Measurements from ENCODE around the gene ARID5A.

Gene ARID5A

DNA sequence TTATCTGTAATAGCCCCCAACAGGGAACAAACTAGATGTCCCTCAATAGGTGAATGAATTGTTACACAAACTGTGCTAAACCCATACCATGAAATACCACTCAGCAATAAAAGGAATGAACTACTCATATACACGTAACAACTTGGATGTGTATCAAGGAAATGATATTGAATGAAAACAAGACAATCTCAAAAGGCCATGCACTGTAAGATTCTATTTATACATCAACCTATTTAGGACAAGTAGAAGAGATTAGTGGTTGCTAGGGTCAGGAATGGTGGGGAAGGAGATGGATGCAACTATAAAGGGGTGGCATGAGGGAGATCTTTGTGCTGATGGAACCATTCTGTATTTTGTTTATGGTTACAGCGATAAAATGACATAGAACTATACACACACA is 54.5 kb downstream of the ARID5A start:
- POLR2A ChIA-PET, result no interaction called here
- H3K4me3 ChIP-seq (ENCODE audit: low read depth, low read length), result no peak overlapping the region
- CTCF ChIA-PET, result no interaction called here
- no peak for DNase-seq (ENCODE audit: low read depth, low spot score)
- TF ChIP-seq, protein P1, sequence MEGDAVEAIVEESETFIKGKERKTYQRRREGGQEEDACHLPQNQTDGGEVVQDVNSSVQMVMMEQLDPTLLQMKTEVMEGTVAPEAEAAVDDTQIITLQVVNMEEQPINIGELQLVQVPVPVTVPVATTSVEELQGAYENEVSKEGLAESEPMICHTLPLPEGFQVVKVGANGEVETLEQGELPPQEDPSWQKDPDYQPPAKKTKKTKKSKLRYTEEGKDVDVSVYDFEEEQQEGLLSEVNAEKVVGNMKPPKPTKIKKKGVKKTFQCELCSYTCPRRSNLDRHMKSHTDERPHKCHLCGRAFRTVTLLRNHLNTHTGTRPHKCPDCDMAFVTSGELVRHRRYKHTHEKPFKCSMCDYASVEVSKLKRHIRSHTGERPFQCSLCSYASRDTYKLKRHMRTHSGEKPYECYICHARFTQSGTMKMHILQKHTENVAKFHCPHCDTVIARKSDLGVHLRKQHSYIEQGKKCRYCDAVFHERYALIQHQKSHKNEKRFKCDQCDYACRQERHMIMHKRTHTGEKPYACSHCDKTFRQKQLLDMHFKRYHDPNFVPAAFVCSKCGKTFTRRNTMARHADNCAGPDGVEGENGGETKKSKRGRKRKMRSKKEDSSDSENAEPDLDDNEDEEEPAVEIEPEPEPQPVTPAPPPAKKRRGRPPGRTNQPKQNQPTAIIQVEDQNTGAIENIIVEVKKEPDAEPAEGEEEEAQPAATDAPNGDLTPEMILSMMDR (IDR thresholded peaks at IDR 0.05; ENCODE audit: insufficient read depth, low read length, missing control alignments), result no peak

DNA sequence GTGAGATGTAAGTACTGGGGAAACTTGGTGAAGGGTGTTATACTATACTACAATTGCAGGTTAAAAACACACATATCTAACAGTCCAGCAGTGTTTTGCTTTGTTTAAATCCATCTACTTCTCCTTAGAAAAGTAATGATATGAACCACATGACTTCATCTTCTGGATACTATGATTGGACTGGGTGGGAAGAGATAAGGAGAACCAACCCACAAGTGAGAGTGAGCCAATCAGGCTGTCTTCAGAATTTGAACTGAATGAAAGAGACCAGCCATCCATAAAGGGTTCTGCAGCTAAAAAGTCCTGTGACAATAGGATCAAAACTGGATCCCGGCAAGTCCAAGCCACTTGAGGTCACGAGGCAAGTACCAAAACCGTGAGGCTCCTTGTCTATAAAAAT is 54.9 kb downstream of the ARID5A start:
- no peak for DNase-seq (ENCODE audit: low read depth, low spot score)
- POLR2A ChIA-PET, result no interaction called here
- CTCF ChIA-PET, result no interaction called here
- TF ChIP-seq, protein P1 (IDR thresholded peaks at IDR 0.05; ENCODE audit: insufficient read depth, low read length, missing control alignments), result no peak
- H3K4me3 ChIP-seq (ENCODE audit: low read depth, low read length), result no peak overlapping the region

- CTCF ChIA-PET, result interaction anchor here (1.1 to 1.8 kb wide), 4 partner anchors 12 to 187 kb away, joined by 3 to 8 read pairs (median 5); no protein-coding TSS in a partner anchor
- POLR2A ChIA-PET, result no interaction called here
- no peak for DNase-seq (ENCODE audit: low read depth, low spot score)
- H3K4me3 ChIP-seq (ENCODE audit: low read depth, low read length), result no peak overlapping the region
- TF ChIP-seq, protein P1 (IDR thresholded peaks at IDR 0.05; ENCODE audit: insufficient read depth, low read length, missing control alignments), result no peak
Measured at GRCh38 chr2:96594282-96594681, 57.7 kb downstream of the ARID5A start.

- TF ChIP-seq, protein P1 (IDR thresholded peaks at IDR 0.05; ENCODE audit: insufficient read depth, low read length, missing control alignments), result no peak
- no peak for DNase-seq (ENCODE audit: low read depth, low spot score)
- H3K4me3 ChIP-seq (ENCODE audit: low read depth, low read length), result no peak overlapping the region
- ChIA-PET CTCF (interaction anchor here (0.7 to 1.8 kb wide), 4 partner anchors 12 to 40 kb away, joined by 3 to 8 read pairs (median 5); no protein-coding TSS in a partner anchor), POLR2A (no interaction called here)
Measured at GRCh38 chr2:96594691-96595152, 58.2 kb downstream of the ARID5A start.

- TF ChIP-seq, protein P1 (IDR thresholded peaks at IDR 0.05; ENCODE audit: insufficient read depth, low read length, missing control alignments), result no peak
- ChIA-PET POLR2A (no interaction called here), CTCF (interaction anchor here (1.5 kb wide), 1 partner anchor 15 kb away, joined by 3 read pairs; no protein-coding TSS in a partner anchor)
- DNase-seq (ENCODE audit: low read depth, low spot score), result no peak
- no peak overlapping the region for H3K4me3 ChIP-seq (ENCODE audit: low read depth, low read length)
Measured at GRCh38 chr2:96596596-96596995, 60.0 kb downstream of the ARID5A start.

DNA sequence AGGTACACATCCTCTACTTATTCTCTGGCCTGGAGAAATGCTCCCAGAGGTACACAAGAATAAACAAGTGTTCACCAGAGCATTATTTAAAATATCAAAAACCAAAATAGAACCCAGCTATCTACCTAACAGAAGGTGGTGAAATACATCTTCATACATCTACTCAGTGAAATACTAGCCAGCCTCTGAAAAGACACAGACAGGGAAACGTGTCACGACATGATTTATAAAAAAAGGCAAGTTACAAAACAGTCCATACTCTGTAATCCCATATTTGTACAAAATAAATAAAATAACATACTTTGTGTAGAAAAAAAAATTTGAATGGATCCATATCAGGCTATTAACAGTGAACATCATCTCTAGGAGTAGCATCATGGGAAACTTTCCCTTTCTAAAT is 63.4 kb downstream of the ARID5A start:
- POLR2A ChIA-PET, result no interaction called here
- TF ChIP-seq, protein P1 (IDR thresholded peaks at IDR 0.05; ENCODE audit: insufficient read depth, low read length, missing control alignments), result no peak
- no peak for DNase-seq (ENCODE audit: low read depth, low spot score)
- CTCF ChIA-PET, result interaction anchor here (1.2 kb wide), 1 partner anchor 12 kb away, joined by 3 read pairs; no protein-coding TSS in a partner anchor
- H3K4me3 ChIP-seq (ENCODE audit: low read depth, low read length), result no peak overlapping the region

All from AG04449 (cell line).